Duodenal mucosa (tissue), 2 donors: ENCODE results near the gene UBE2B.

Experiments used
- H3K27ac ChIP-seq: one replicate; pipeline ENCODE4 v1.7.0; 2013; ENCODE audit warnings: low read depth, low read length
- H3K27me3 ChIP-seq, 2 donors: one replicate each; pipeline ENCODE4 v1.7.0; 2013; ENCODE audit warnings: low read length in 2 of 2, control low read depth in 1 of 2; ENCODE audit not compliant: insufficient read depth in 2 of 2, control insufficient read depth in 1 of 2
- H3K36me3 ChIP-seq, 2 donors: one replicate each; pipeline ENCODE4 v1.7.0; 2013; ENCODE audit warnings: low read length in 2 of 2, control low read depth in 1 of 2; ENCODE audit not compliant: insufficient read depth in 2 of 2, control insufficient read depth in 1 of 2
- H3K4me1 ChIP-seq, 2 donors: one replicate each; pipeline ENCODE4 v1.7.0; 2013; ENCODE audit warnings: low read length in 2 of 2, control low read depth in 1 of 2; ENCODE audit not compliant: insufficient read depth in 2 of 2, control insufficient read depth in 1 of 2
- H3K4me3 ChIP-seq, 2 donors: one replicate each; pipeline ENCODE4 v1.7.0; 2013; ENCODE audit warnings: low read length in 2 of 2, low read depth in 1 of 2
- H3K9ac ChIP-seq, 2 donors: one replicate each; pipeline ENCODE4 v1.7.0; 2013; ENCODE audit warnings: low read length in 2 of 2, low read depth in 1 of 2
- H3K9me3 ChIP-seq, 2 donors: one replicate each; pipeline ENCODE4 v1.7.0; 2013; ENCODE audit warnings: low read length in 2 of 2, control low read depth in 1 of 2; ENCODE audit not compliant: control insufficient read depth in 1 of 2

The UBE2B gene

GRCh38 chr5:134396274-134396673 lies 24.9 kb downstream of the UBE2B start:
- Histone ChIP-seq H3K27ac (no peak overlapping the region), H3K9ac (no peak overlapping the region), H3K27me3 (no peaks in the 10 kb centered on the region), H3K4me1 (no peaks in the 10 kb centered on the region), H3K9me3 (no peaks in the 10 kb centered on the region), H3K4me3 (no peak overlapping the region), H3K36me3 (peaks cover 13 to 61% of the 10 kb centered on the region in 2 donors)

GRCh38 chr5:134397196-134397595 lies 25.8 kb downstream of the UBE2B start:
- peaks cover 13 to 57% of the 10 kb centered on the region in 2 donors for H3K36me3 ChIP-seq
- H3K4me1 ChIP-seq: no peaks in the 10 kb centered on the region
- H3K27me3 ChIP-seq: no peaks in the 10 kb centered on the region
- H3K9ac ChIP-seq: no peak overlapping the region
- H3K4me3 ChIP-seq: no peak overlapping the region
- no peaks in the 10 kb centered on the region for H3K9me3 ChIP-seq
- no peak overlapping the region for H3K27ac ChIP-seq

- H3K4me3 ChIP-seq: no peak overlapping the region
- no peak overlapping the region for H3K9ac ChIP-seq
- H3K9me3 ChIP-seq: no peaks in the 10 kb centered on the region
- H3K27me3 ChIP-seq: no peaks in the 10 kb centered on the region
- no peaks in the 10 kb centered on the region for H3K4me1 ChIP-seq
- peaks cover 6 to 43% of the 10 kb centered on the region in 2 donors for H3K36me3 ChIP-seq
- no peak overlapping the region for H3K27ac ChIP-seq
Measured at GRCh38 chr5:134398609-134399155, 27.3 kb downstream of the UBE2B start.

- Histone ChIP-seq H3K4me3 (no peak overlapping the region), H3K9me3 (no peaks in the 10 kb centered on the region), H3K9ac (no peak overlapping the region), H3K4me1 (peaks cover 0 to 4% of the 10 kb centered on the region in 2 donors), H3K27ac (no peak overlapping the region), H3K36me3 (peaks cover 6 to 19% of the 10 kb centered on the region in 2 donors), H3K27me3 (no peaks in the 10 kb centered on the region)
Measured at GRCh38 chr5:134403951-134404350, 32.6 kb downstream of the UBE2B start.

- Histone ChIP-seq H3K27ac (no peak overlapping the region), H3K27me3 (no peaks in the 10 kb centered on the region), H3K36me3 (peaks cover 6 to 21% of the 10 kb centered on the region in 2 donors), H3K9ac (no peak overlapping the region), H3K9me3 (no peaks in the 10 kb centered on the region), H3K4me3 (no peak overlapping the region), H3K4me1 (peaks cover 19% of the 10 kb centered on the region in 2 donors)
Measured at GRCh38 chr5:134406390-134406789, 35.0 kb downstream of the UBE2B start.

- Histone ChIP-seq H3K4me1 (peaks cover 31% of the 10 kb centered on the region in 2 donors), H3K36me3 (peaks cover 6 to 17% of the 10 kb centered on the region in 2 donors), H3K9me3 (no peaks in the 10 kb centered on the region), H3K27ac (no peak overlapping the region), H3K27me3 (no peaks in the 10 kb centered on the region), H3K9ac (no peak overlapping the region), H3K4me3 (no peak overlapping the region)
Measured at GRCh38 chr5:134409321-134409720, 38.0 kb downstream of the UBE2B start.

GRCh38 chr5:134410822-134411221 lies 39.5 kb downstream of the UBE2B start:
- H3K36me3 ChIP-seq: peaks cover 6 to 15% of the 10 kb centered on the region in 2 donors
- H3K27me3 ChIP-seq: no peaks in the 10 kb centered on the region
- H3K27ac ChIP-seq: no peak overlapping the region
- no peaks in the 10 kb centered on the region for H3K9me3 ChIP-seq
- peaks cover 33 to 43% of the 10 kb centered on the region in 2 donors for H3K4me1 ChIP-seq
- peak overlapping the region; percentile 83 to 93 for H3K4me3 ChIP-seq
- peak overlapping the region; percentile 88 to 97 for H3K9ac ChIP-seq

- no peak overlapping the region for H3K27ac ChIP-seq
Measured at GRCh38 chr5:134411228-134411545, 39.8 kb downstream of the UBE2B start.

GRCh38 chr5:134411546-134412266 lies 40.3 kb downstream of the UBE2B start, which contains the start of gene CDKN2AIPNL:
Gene CDKN2AIPNL, minus strand, starts transcription at chr5:134411881. Its CDS starts 27 bp downstream, at chr5:134411854.
- Histone ChIP-seq H3K9me3 (no peaks in the 10 kb centered on the region), H3K27me3 (no peaks in the 10 kb centered on the region), H3K27ac (peak within 1 kb of the TSS; percentile 53), H3K9ac (peak within 1 kb of the TSS; percentile 88 to 97), H3K4me3 (peak within 1 kb of the TSS; percentile 83 to 93), H3K4me1 (peaks cover 40 to 50% of the 10 kb centered on the region in 2 donors), H3K36me3 (peaks cover 2 to 8% of the 10 kb centered on the region in 2 donors)

More at GRCh38 chr5:134411228-134411545, 39.8 kb downstream of the UBE2B start:
- H3K4me1 ChIP-seq: peaks cover 36 to 47% of the 10 kb centered on the region in 2 donors
- H3K27me3 ChIP-seq: no peaks in the 10 kb centered on the region
- no peaks in the 10 kb centered on the region for H3K9me3 ChIP-seq
- H3K4me3 ChIP-seq: peak overlapping the region; percentile 83 to 93
- peaks cover 6 to 13% of the 10 kb centered on the region in 2 donors for H3K36me3 ChIP-seq
- peak overlapping the region; percentile 88 to 97 for H3K9ac ChIP-seq

GRCh38 chr5:134413046-134413445 lies 41.7 kb downstream of the UBE2B start:
- no peak overlapping the region for H3K4me3 ChIP-seq
- H3K27me3 ChIP-seq: no peaks in the 10 kb centered on the region
- peak overlapping the region in 1 of 2 donors; percentile 47 for H3K9ac ChIP-seq
- H3K9me3 ChIP-seq: no peaks in the 10 kb centered on the region
- H3K36me3 ChIP-seq: peaks cover 0 to 8% of the 10 kb centered on the region in 2 donors
- H3K27ac ChIP-seq: no peak overlapping the region
- H3K4me1 ChIP-seq: peaks cover 47 to 50% of the 10 kb centered on the region in 2 donors
